ENCODE data around the gene FHIT.

- TF ChIP-seq GATA3 (IDR thresholded peaks at IDR 0.05; ENCODE audit: low read depth, low read length): no peak
- TF ChIP-seq GATA2 (IDR thresholded peaks at IDR 0.05; ENCODE audit: low read depth, low read length): no peak
Measured at GRCh38 chr3:61111825-61112224, 139.4 kb downstream of the FHIT start.

Measured in SH-SY5Y (cell line).